ENCODE data around the gene CPEB1. TPM values are rescaled to one million over a fixed set of nuclear protein-coding genes. Genes with fewer than 3 reads are reported as not detected.

Gene CPEB1
- total RNA-seq, 4 donors from 2014 or later: 1.3 to 5.0 (median 3.8) TPM

- DNase-seq (ENCODE audit: low spot score) (no peak), ATAC-seq (ENCODE audit: low FRiP score) (no peak)
- no peak for TF ChIP-seq CTCF (IDR thresholded peaks at IDR 0.05)
These were observed 95.4 kb downstream of the CPEB1 start for GRCh38 chr15:82551646-82552247.

DNA sequence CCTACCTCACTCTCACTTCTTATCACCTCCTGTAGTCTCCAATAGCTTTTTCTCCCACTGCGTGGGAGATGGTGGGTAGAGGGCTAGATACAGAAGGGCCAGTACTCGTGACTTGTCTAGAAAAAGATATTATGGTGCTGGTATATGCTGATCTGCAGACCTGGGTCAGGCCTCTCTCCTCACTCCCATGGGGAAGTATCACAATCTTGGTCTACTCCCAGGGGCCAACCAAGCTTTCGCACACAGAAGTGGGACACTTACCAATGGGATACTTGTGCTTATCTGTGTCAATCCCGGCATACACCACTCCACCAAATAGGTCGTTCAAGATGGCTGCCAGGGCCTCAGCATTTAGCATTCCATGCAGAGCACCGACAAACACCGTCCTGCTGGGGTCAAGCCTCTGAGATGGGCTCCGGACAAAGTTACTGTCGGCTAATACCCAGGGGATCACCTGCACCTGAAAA, 97.9 kb downstream of the CPEB1 start:
- no peak for ATAC-seq (ENCODE audit: low FRiP score)
- no peak for TF ChIP-seq CTCF (IDR thresholded peaks at IDR 0.05)
- DNase-seq (ENCODE audit: low spot score): no peak

DNA sequence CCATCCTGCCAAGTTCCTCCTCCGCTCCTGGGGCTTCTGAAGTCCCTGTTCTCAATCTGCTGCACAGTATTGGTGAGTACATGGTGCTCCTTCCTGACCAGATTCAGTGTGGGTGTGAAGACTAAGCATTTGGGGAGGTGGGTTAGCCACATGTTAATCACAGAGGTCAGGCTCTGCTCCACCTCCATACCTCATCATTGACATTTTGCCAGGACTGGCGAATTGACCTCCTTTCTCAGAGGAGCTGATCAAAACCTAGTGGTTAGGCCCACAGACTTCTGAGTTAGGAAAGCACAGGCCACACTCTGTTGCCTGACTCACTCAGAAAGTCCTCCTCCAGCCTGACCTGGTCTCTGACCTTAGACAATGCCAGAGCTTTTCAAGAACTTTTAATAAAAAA, 98.5 kb downstream of the CPEB1 start:
- TF ChIP-seq CTCF (IDR thresholded peaks at IDR 0.05): no peak
- DNase-seq (ENCODE audit: low spot score) (no peak), ATAC-seq (ENCODE audit: low FRiP score) (no peak)

GRCh38 chr15:82545478-82545877, 101.7 kb downstream of the CPEB1 start:
- TF ChIP-seq CTCF (IDR thresholded peaks at IDR 0.05): no peak
- no peak for ATAC-seq (ENCODE audit: low FRiP score)
- DNase-seq (ENCODE audit: low spot score): no peak

GRCh38 chr15:82545002-82545401, 102.2 kb downstream of the CPEB1 start:
- TF ChIP-seq CTCF (IDR thresholded peaks at IDR 0.05): no peak
- ATAC-seq (ENCODE audit: low FRiP score) (no peak), DNase-seq (ENCODE audit: low spot score) (no peak)

GRCh38 chr15:82544431-82544830, 102.7 kb downstream of the CPEB1 start:
- no peak for DNase-seq (ENCODE audit: low spot score)
- ATAC-seq (ENCODE audit: low FRiP score): no peak
- no peak for TF ChIP-seq CTCF (IDR thresholded peaks at IDR 0.05)

- no peak for DNase-seq (ENCODE audit: low spot score)
- ATAC-seq (ENCODE audit: low FRiP score): no peak
- no peak for TF ChIP-seq CTCF (IDR thresholded peaks at IDR 0.05)
These were observed 104.0 kb downstream of the CPEB1 start for GRCh38 chr15:82543160-82543559.

Data from omental fat pad (tissue), 4 donors.